Amniotic epithelial cell (primary cell): Measurements from ENCODE around the gene NHERF1.

Experiments
- DNase-seq: peaks from one replicate; pipeline ENCODE4 v3.0.0-alpha.2; 2010; ENCODE audit warnings: low read depth

Gene NHERF1

GRCh38 chr17:74748529-74749278, at the start of gene NHERF1:
TSS of gene NHERF1 (plus strand) at chr17:74748628. CDS start at chr17:74748847, 219 bp downstream.
- DNase-seq = peak; percentile 85

GRCh38 chr17:74699236-74699635, 49.2 kb upstream of the NHERF1 start:
- DNase-seq = no peak

GRCh38 chr17:74702116-74702871, 46.1 kb upstream of the NHERF1 start:
- DNase-seq = no peak

- DNase-seq = no peak
Observed at GRCh38 chr17:74703311-74703710, 45.1 kb upstream of the NHERF1 start.

- no peak for DNase-seq
Observed at GRCh38 chr17:74704544-74704943, 43.9 kb upstream of the NHERF1 start.

GRCh38 chr17:74711058-74711824, 37.2 kb upstream of the NHERF1 start:
- no peak for DNase-seq

GRCh38 chr17:74712301-74712700, 36.1 kb upstream of the NHERF1 start:
- DNase-seq = no peak

- no peak for DNase-seq
Observed at GRCh38 chr17:74712756-74713155, 35.7 kb upstream of the NHERF1 start, which contains the start of gene CD300LF. TSS of gene CD300LF (minus strand) at chr17:74712923. CDS start at chr17:74712866, 57 bp downstream.

GRCh38 chr17:74713171-74713755, 35.2 kb upstream of the NHERF1 start:
- no peak for DNase-seq

- peak; percentile 73 for DNase-seq
Observed at GRCh38 chr17:74715144-74715543, 33.3 kb upstream of the NHERF1 start.

- no peak for DNase-seq
Observed at GRCh38 chr17:74720506-74720905, 27.9 kb upstream of the NHERF1 start.

GRCh38 chr17:74722782-74723181, 25.6 kb upstream of the NHERF1 start:
- no peak for DNase-seq

GRCh38 chr17:74723891-74724290, 24.5 kb upstream of the NHERF1 start:
- DNase-seq = no peak

GRCh38 chr17:74725111-74725510, 23.3 kb upstream of the NHERF1 start:
- DNase-seq = no peak

GRCh38 chr17:74728033-74728701, 20.3 kb upstream of the NHERF1 start:
- no peak for DNase-seq

GRCh38 chr17:74728702-74729075, 19.7 kb upstream of the NHERF1 start:
- DNase-seq = no peak

GRCh38 chr17:74729368-74729767, 19.1 kb upstream of the NHERF1 start:
- no peak for DNase-seq

GRCh38 chr17:74729866-74730265, 18.6 kb upstream of the NHERF1 start:
- DNase-seq = no peak

- DNase-seq = no peak
Observed at GRCh38 chr17:74730491-74731346, 17.7 kb upstream of the NHERF1 start.

- no peak for DNase-seq
Observed at GRCh38 chr17:74731347-74731605, 17.2 kb upstream of the NHERF1 start.
